B cell (primary cell): ENCODE measurements around the gene HHAT.

Source experiments
- CTCF ChIP-seq: fragments of 200-600 bp; IDR thresholded peaks from one replicate; pipeline ENCODE4 v1.8.0; 2022; ENCODE audit warnings: antibody characterized with exemption, mild to moderate bottlenecking
- EZH2 ChIP-seq: IDR thresholded peaks from 2 replicates; pipeline ENCODE4 v1.6.1; 2012; ENCODE audit warnings: borderline replicate concordance, low read depth, mild to moderate bottlenecking, moderate library complexity, low read length; ENCODE audit not compliant: insufficient read depth, poor library complexity, severe bottlenecking

- TF ChIP-seq CTCF = no peak
- no peak for TF ChIP-seq EZH2
Measured at GRCh38 chr1:210625715-210626114, 297.0 kb downstream of the HHAT start.
